K562 (cell line): ENCODE measurements around the gene DGKE. TPM values are rescaled to one million over a fixed set of nuclear protein-coding genes. Genes with fewer than 3 reads are reported as not detected.

ENCODE experiments used
- CREM ChIP-seq: IDR thresholded peaks from 2 replicates; pipeline ENCODE4 v1.6.1; 2014; ENCODE audit warnings: antibody characterized with exemption, low read depth
- E2F4 ChIP-seq: sonication (generic); formaldehyde crosslinking; IDR thresholded peaks from 2 replicates; pipeline ENCODE4 v1.8.0; 2022; ENCODE audit warnings: mild to moderate bottlenecking, low read depth, missing genetic modification reagents
- FOXM1 ChIP-seq, 2 experiments: fragments of 450-650 bp in 1 of 2; sonication (generic) in 1 of 2; formaldehyde crosslinking in 1 of 2; IDR thresholded peaks; 2 replicates each; pipeline versions ENCODE4 v1.6.1 to v1.9.0; 2017 to 2022; ENCODE audit warnings: low read depth in 2 of 2, mild to moderate bottlenecking in 2 of 2, missing genetic modification reagents in 1 of 2, moderate library complexity in 1 of 2
- ID3 ChIP-seq, 2 experiments: fragments of 250-450 bp in 1 of 2; fragments of 450-650 bp in 1 of 2; sonication (Bioruptor Pico) in 1 of 2; IDR thresholded peaks; 2 replicates each; pipeline versions ENCODE4 v1.6.1 to v1.8.0; 2016 to 2021; ENCODE audit warnings: mild to moderate bottlenecking in 2 of 2, moderate library complexity in 2 of 2, missing compliant biosample characterization in 1 of 2, missing genetic modification characterization in 1 of 2
- L3MBTL2 ChIP-seq: fragments of 450-650 bp; IDR thresholded peaks from 2 replicates; pipeline ENCODE4 v1.6.1; 2016; ENCODE audit warnings: mild to moderate bottlenecking, moderate library complexity
- MAZ ChIP-seq, 2 experiments: fragments of 450-650 bp in 1 of 2; sonication (generic) in 1 of 2; formaldehyde crosslinking; IDR thresholded peaks in 1 of 2; conservative IDR thresholded peaks in 1 of 2; 2 replicates each; pipeline versions ENCODE4 v1.4.0 to v1.5.0; 2020; ENCODE audit warnings: mild to moderate bottlenecking in 1 of 2, missing genetic modification reagents in 1 of 2
- PHF8 ChIP-seq: fragments of 200-600 bp; sonication (generic); IDR thresholded peaks from 2 replicates; pipeline ENCODE4 v1.6.1; 2012; ENCODE audit warnings: mixed run types, mild to moderate bottlenecking, inconsistent platforms, low read length, moderate library complexity, borderline replicate concordance
- PRPF4 ChIP-seq: fragments of 200-400 bp; formaldehyde crosslinking; IDR thresholded peaks from one replicate; pipeline ENCODE4 v1.6.1; 2017; ENCODE audit warnings: low read length, low read depth, mild to moderate bottlenecking; ENCODE audit not compliant: insufficient read depth, poor library complexity, severe bottlenecking
- RBM22 ChIP-seq: fragments of 200-400 bp; formaldehyde crosslinking; IDR thresholded peaks from 2 replicates; pipeline ENCODE4 v1.6.1; 2018; ENCODE audit warnings: low read length, low read depth; ENCODE audit not compliant: poor library complexity, severe bottlenecking
- REST ChIP-seq, 2 experiments: fragments of 450-650 bp; formaldehyde crosslinking in 1 of 2; IDR thresholded peaks; 2 replicates each; pipeline versions ENCODE4 v1.4.0 to v1.6.1; 2014 to 2020; ENCODE audit warnings: mild to moderate bottlenecking in 2 of 2, borderline replicate concordance in 1 of 2, low read depth in 1 of 2
- SP1 ChIP-seq: sonication (generic); formaldehyde crosslinking; IDR thresholded peaks from 2 replicates; pipeline ENCODE4 v1.8.1; 2022; ENCODE audit warnings: mild to moderate bottlenecking, missing genetic modification reagents
- STAG1 ChIP-seq: sonication (generic); formaldehyde crosslinking; IDR thresholded peaks from 2 replicates; pipeline ENCODE4 v1.5.0; 2020; ENCODE audit warnings: missing genetic modification reagents, borderline replicate concordance
- TARDBP ChIP-seq: fragments of 450-650 bp; IDR thresholded peaks from 2 replicates; pipeline ENCODE4 v1.6.1; 2016
- TBP ChIP-seq: optimal IDR thresholded peaks from 2 replicates; pipeline ENCODE3; 2011; ENCODE audit warnings: low read depth, low read length, improper control_type of control experiment
- ZNF311 ChIP-seq: fragments of 250-450 bp; sonication (Bioruptor Pico); IDR thresholded peaks from 2 replicates; pipeline ENCODE4 v1.4.0; 2020; ENCODE audit warnings: mild to moderate bottlenecking, moderate library complexity
- polyA plus RNA-seq, 8 experiments: library from polyadenylated mRNA; depleted of rRNA in 4 of 8; stranded (reverse) in 5 of 8; unstranded in 3 of 8; fragments of >200 nt; fragmentation: Nextera tagmentation in 2 of 8; fragmentation: Illumina TruSeq in 1 of 8; extraction: Ambion mirVana in 2 of 8; extraction: Trizol in 1 of 8; gene quantifications; 2 replicates each; pipeline versions ENCODE4 v1.2.1 to v1.2.3, GENCODE V29; 2011 to 2014; ENCODE audit warnings: inconsistent platforms in 1 of 8, missing spikeins in 1 of 8
- total RNA-seq, 7 experiments: library from RNA; depleted of rRNA in 6 of 7; stranded (reverse); fragments of >200 nt in 6 of 7; fragmentation: Illumina TruSeq in 2 of 7; extraction: Trizol in 2 of 7; gene quantifications; 2 replicates each; pipeline versions ENCODE4 v1.2.1 to v1.2.3, GENCODE V29; 2011 to 2021; ENCODE audit warnings: low replicate concordance in 1 of 7
- TF ChIP-seq, protein P1 (sequence below): sonication (generic); formaldehyde crosslinking; IDR thresholded peaks from 2 replicates; pipeline ENCODE4 v1.9.0; 2022; ENCODE audit warnings: mild to moderate bottlenecking, missing genetic modification reagents

The DGKE gene
- total and polyA plus RNA-seq, 9 of the 15 experiments (the other 6 are each of a cell fraction or from before 2014, with no cell fraction given), result 1.3 to 9.9 (median 5.9) TPM

GRCh38 chr17:56833809-56834379 lies at the start of gene DGKE, which contains the start of gene C17orf67 (continued):
- TF ChIP-seq E2F4 (CRISPR knock-in tag), result 0 out of 2 replicates have a peak, but pooled peaks have one; percentile 58
- TF ChIP-seq REST (IDR thresholded peaks at IDR 0.05; ENCODE audit: borderline replicate concordance), result peak; percentile 22; the same call in 1 of the 2 replicates
- no peak for TF ChIP-seq REST (CRISPR knock-in tag; IDR thresholded peaks at IDR 0.05; ENCODE audit: low read depth)
- TF ChIP-seq CREM, result peak; percentile 43; the same call in 1 of the 2 replicates
- TF ChIP-seq TBP, result peak; percentile 49
- peak; percentile 51 for TF ChIP-seq PRPF4
- peak in 1 of 2 experiments; percentile 76; a peak in 3 of 4 replicates for TF ChIP-seq MAZ (CRISPR knock-in tag; conservative IDR thresholded peaks at IDR 0.05 in 1 of 2, IDR thresholded peaks at IDR 0.05 in 1 of 2)
- TF ChIP-seq STAG1 (CRISPR knock-in tag), result 0 out of 2 replicates have a peak, but pooled peaks have one; percentile 22
- TF ChIP-seq PHF8, result peak; percentile 73; the same call in 1 of the 2 replicates
- no peak for TF ChIP-seq ZNF311
- TF ChIP-seq, protein P1, sequence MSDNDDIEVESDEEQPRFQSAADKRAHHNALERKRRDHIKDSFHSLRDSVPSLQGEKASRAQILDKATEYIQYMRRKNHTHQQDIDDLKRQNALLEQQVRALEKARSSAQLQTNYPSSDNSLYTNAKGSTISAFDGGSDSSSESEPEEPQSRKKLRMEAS (CRISPR knock-in tag), result peak; percentile 70; the same call in 1 of the 2 replicates
- TF ChIP-seq TARDBP, result peak; percentile 62; the same call in 1 of the 2 replicates
- TF ChIP-seq RBM22, result no peak
- TF ChIP-seq L3MBTL2, result peak; percentile 98
- TF ChIP-seq ID3 (CRISPR knock-in tag; IDR thresholded peaks at IDR 0.05), result no peak
- peak; percentile 62; the same call in 1 of the 2 replicates for TF ChIP-seq ID3 (tag; IDR thresholded peaks at IDR 0.05)
- peak; percentile 45; the same call in 1 of the 2 replicates for TF ChIP-seq SP1
- no peak for TF ChIP-seq FOXM1 (IDR thresholded peaks at IDR 0.05; ENCODE audit: low read depth)
- TF ChIP-seq FOXM1 (CRISPR knock-in tag; IDR thresholded peaks at IDR 0.05; ENCODE audit: low read depth), result peak; percentile 92; the same call in 1 of the 2 replicates
